Endodermal cell (in vitro differentiated cells): Measurements from ENCODE around the gene PRICKLE2. TPM values are rescaled to one million over a fixed set of nuclear protein-coding genes. Genes with fewer than 3 reads are reported as not detected.

Experiments used
- DNase-seq: peaks from one replicate; pipeline ENCODE4 v3.0.0-alpha.2; 2017
- H3K27ac ChIP-seq: 2 replicates; pipeline ENCODE4 v1.5.1; 2013; ENCODE audit warnings: mild to moderate bottlenecking, low read depth, low read length, moderate library complexity
- H3K27me3 ChIP-seq: 2 replicates; pipeline ENCODE4 v1.6.1; 2013; ENCODE audit warnings: mild to moderate bottlenecking, low read length, moderate library complexity; ENCODE audit not compliant: insufficient read depth, control insufficient read depth, poor library complexity, severe bottlenecking
- H3K36me3 ChIP-seq: 2 replicates; pipeline ENCODE4 v1.7.0; 2013; ENCODE audit warnings: mild to moderate bottlenecking, low read length, moderate library complexity; ENCODE audit not compliant: control insufficient read depth, insufficient read depth
- H3K4me1 ChIP-seq: one replicate; pipeline ENCODE4 v1.7.0; 2013; ENCODE audit warnings: low read length; ENCODE audit not compliant: control insufficient read depth, insufficient read depth
- H3K4me3 ChIP-seq: 2 replicates; pipeline ENCODE4 v1.5.1; 2013; ENCODE audit warnings: mild to moderate bottlenecking, low read length, moderate library complexity
- H3K9ac ChIP-seq: 2 replicates; pipeline ENCODE4 v1.6.1; 2013; ENCODE audit warnings: mild to moderate bottlenecking, low read length, moderate library complexity; ENCODE audit not compliant: poor library complexity, severe bottlenecking; ENCODE audit errors: extremely low read depth
- H3K9me3 ChIP-seq: 2 replicates; pipeline ENCODE4 v1.6.1; 2013; ENCODE audit warnings: mild to moderate bottlenecking, low read length, moderate library complexity; ENCODE audit not compliant: control insufficient read depth
- H3K27ac Mint-ChIP-seq: 2 replicates; pipeline ENCODE4 v1.8.0; 2020; ENCODE audit warnings: mixed read lengths
- H3K27me3 Mint-ChIP-seq: 2 replicates; pipeline ENCODE4 v1.8.0; 2021; ENCODE audit warnings: mild to moderate bottlenecking, mixed read lengths; ENCODE audit not compliant: insufficient read depth
- H3K36me3 Mint-ChIP-seq: 2 replicates; pipeline ENCODE4 v1.8.0; 2020; ENCODE audit warnings: low read depth, mixed read lengths
- H3K4me1 Mint-ChIP-seq: 2 replicates; pipeline ENCODE4 v1.8.0; 2020; ENCODE audit warnings: mixed read lengths
- H3K4me3 Mint-ChIP-seq: 2 replicates; pipeline ENCODE4 v1.8.0; 2020; ENCODE audit warnings: mild to moderate bottlenecking, moderate library complexity, mixed read lengths
- H3K9me3 Mint-ChIP-seq: 2 replicates; pipeline ENCODE4 v1.8.0; 2020; ENCODE audit warnings: mild to moderate bottlenecking, mixed read lengths
- CTCF ChIP-seq: fragments of 200-600 bp; sonication (generic); conservative IDR thresholded peaks from 2 replicates; pipeline ENCODE4 v1.5.0; 2021; ENCODE audit warnings: antibody characterized with exemption, mild to moderate bottlenecking
- WGBS, 2 experiments: methylation state at CpG; one replicate each; pipeline versions ENCODE4 v1.1.5 to v1.1.7; 2013; ENCODE audit warnings: missing lambda C conversion rate in 2 of 2, mixed read lengths in 1 of 2; ENCODE audit not compliant: insufficient coverage in 1 of 2, insufficient read length in 1 of 2; 5-methylcytosine and 5-hydroxymethylcytosine counted together
- total RNA-seq, 2 donors: library from RNA; stranded (reverse); fragmentation: NEBNext Ultra II Directional in 1 of 2; extraction: Animal tissue kit (Norgen Biotek cat#: 25700) in 1 of 2; gene quantifications; 2 replicates in 1 of 2; 3 replicates in 1 of 2; pipeline ENCODE4 v1.2.1, GENCODE V29; 2021

Gene PRICKLE2
- total RNA-seq, 2 donors from 2014 or later, result 8.5 to 10.4 TPM

- Mint-ChIP-seq H3K4me1 (peaks cover 48% of the 10 kb centered on the region), H3K27me3 (no peaks in the 10 kb centered on the region), H3K4me3 (no peak overlapping the region), H3K36me3 (peaks cover 35% of the 10 kb centered on the region), H3K27ac (peak overlapping the region; percentile 20), H3K9me3 (no peaks in the 10 kb centered on the region)
- no peak overlapping the region for H3K9ac ChIP-seq
- no peaks in the 10 kb centered on the region for H3K27me3 ChIP-seq
- H3K9me3 ChIP-seq, result peaks cover 8% of the 10 kb centered on the region
- no peak overlapping the region for H3K27ac ChIP-seq
- peaks cover 21% of the 10 kb centered on the region for H3K4me1 ChIP-seq
- no peak for DNase-seq
- WGBS, 2 experiments, result 84 to 95% methylated on average over 15 to 17 of the region's 17 CpGs
- H3K36me3 ChIP-seq, result peaks cover 26% of the 10 kb centered on the region
- TF ChIP-seq CTCF, result no peak
- H3K4me3 ChIP-seq, result no peak overlapping the region
Measured at GRCh38 chr3:64157150-64158035, 67.9 kb downstream of the PRICKLE2 start.

GRCh38 chr3:64155328-64155727 lies 69.9 kb downstream of the PRICKLE2 start:
- Histone ChIP-seq H3K9ac (no peak overlapping the region), H3K36me3 (peaks cover 31% of the 10 kb centered on the region), H3K4me3 (no peak overlapping the region), H3K27me3 (no peaks in the 10 kb centered on the region), H3K9me3 (peaks cover 12% of the 10 kb centered on the region), H3K27ac (no peak overlapping the region), H3K4me1 (peaks cover 8% of the 10 kb centered on the region)
- peaks cover 46% of the 10 kb centered on the region for H3K36me3 Mint-ChIP-seq
- WGBS, 2 experiments, result 90% methylated on average over 2 of the region's 3 CpGs; no CpG with 5 or more reads in 1 of the 2 experiments
- no peak for DNase-seq
- no peak overlapping the region for H3K4me3 Mint-ChIP-seq
- no peaks in the 10 kb centered on the region for H3K9me3 Mint-ChIP-seq
- H3K27me3 Mint-ChIP-seq, result no peaks in the 10 kb centered on the region
- no peak overlapping the region for H3K27ac Mint-ChIP-seq
- no peak for TF ChIP-seq CTCF
- H3K4me1 Mint-ChIP-seq, result peaks cover 30% of the 10 kb centered on the region

- TF ChIP-seq CTCF, result no peak
- Mint-ChIP-seq H3K27ac (no peak overlapping the region), H3K27me3 (no peaks in the 10 kb centered on the region)
Measured at GRCh38 chr3:64152676-64153466, 72.4 kb downstream of the PRICKLE2 start.

More at GRCh38 chr3:64152676-64153466, 72.4 kb downstream of the PRICKLE2 start:
- Histone ChIP-seq H3K4me1 (peaks cover 8% of the 10 kb centered on the region), H3K36me3 (peaks cover 26% of the 10 kb centered on the region), H3K4me3 (no peak overlapping the region), H3K27me3 (no peaks in the 10 kb centered on the region), H3K9me3 (peaks cover 12% of the 10 kb centered on the region), H3K27ac (no peak overlapping the region), H3K9ac (no peak overlapping the region)
- peaks cover 28% of the 10 kb centered on the region for H3K36me3 Mint-ChIP-seq
- 95 to 97% methylated on average over 4 to 9 of the region's 9 CpGs for WGBS, 2 experiments
- no peak for DNase-seq
- peaks cover 18% of the 10 kb centered on the region for H3K4me1 Mint-ChIP-seq
- no peak overlapping the region for H3K4me3 Mint-ChIP-seq
- H3K9me3 Mint-ChIP-seq, result no peaks in the 10 kb centered on the region
